Activated CD8-positive, alpha-beta T cell treated with anti-CD3 and anti-CD28 coated beads for 36 hours (primary cell): Measurements from ENCODE around the gene TSPAN5. TPM values are rescaled to one million over a fixed set of nuclear protein-coding genes. Genes with fewer than 3 reads are reported as not detected.
A peak's percentile ranks its signal among the peaks of the same experiment; 100 is the strongest.

Experiments
- ATAC-seq: fragments of 200-7000 bp; cut with Tn5 transposase; one replicate; pipeline ENCODE4 v1.10.0; 2021; ENCODE audit warnings: mild to moderate bottlenecking, moderate library complexity
- CTCF ChIA-PET: fragments of 350-600 bp; sonication (Branson Sonifier 250); formaldehyde crosslinking; loops from one replicate; lab custom pipeline; 2021; ENCODE audit warnings: antibody characterized with exemption; lab: Charles Lee
- POLR2A ChIA-PET: fragments of 350-600 bp; sonication (Branson Sonifier 250); formaldehyde crosslinking; loops from one replicate; lab custom pipeline; 2021; ENCODE audit warnings: antibody characterized with exemption; lab: Charles Lee
- DNase-seq: peaks from one replicate; pipeline ENCODE4 v3.0.0-alpha.2; 2020
- H3K27ac Mint-ChIP-seq: one replicate; pipeline ENCODE4 v1.8.0; 2021; ENCODE audit warnings: mild to moderate bottlenecking, mixed read lengths
- H3K27me3 Mint-ChIP-seq: one replicate; pipeline ENCODE4 v1.8.0; 2021; ENCODE audit warnings: mixed read lengths
- H3K36me3 Mint-ChIP-seq: one replicate; pipeline ENCODE4 v1.8.0; 2021; ENCODE audit warnings: low read depth, mixed read lengths
- H3K4me1 Mint-ChIP-seq: one replicate; pipeline ENCODE4 v1.8.0; 2021; ENCODE audit warnings: low read depth, mixed read lengths
- H3K4me3 Mint-ChIP-seq: one replicate; pipeline ENCODE4 v1.8.0; 2021; ENCODE audit warnings: mild to moderate bottlenecking, moderate library complexity, mixed read lengths
- H3K9me3 Mint-ChIP-seq: one replicate; pipeline ENCODE4 v1.8.0; 2021; ENCODE audit warnings: mixed read lengths
- CTCF ChIP-seq: fragments of 200-600 bp; IDR thresholded peaks from one replicate; pipeline ENCODE4 v1.8.0; 2022; ENCODE audit warnings: antibody characterized with exemption, mild to moderate bottlenecking
- intact Hi-C: fragments of 100-400 bp; cut with micrococcal nuclease; formaldehyde crosslinking; loops from one replicate; pipeline ENCODE4 v1.10.0; 2022
- total RNA-seq, 2 experiments: library from RNA; stranded (reverse); gene quantifications; one replicate each; pipeline ENCODE4 v1.2.3, GENCODE V29; 2021

The TSPAN5 gene
- total RNA-seq, 2 experiments from 2014 or later, result 18.5 to 21.9 TPM

- POLR2A ChIA-PET, result no interaction called here
- no peak for DNase-seq
- no peaks in the 10 kb centered on the region for H3K27me3 Mint-ChIP-seq
Observed at GRCh38 chr4:98452091-98452490, 206.3 kb downstream of the TSPAN5 start.

GRCh38 chr4:98448908-98449307 lies 209.5 kb downstream of the TSPAN5 start:
- intact Hi-C loops, result loop anchor here (10.0 kb wide), 1 partner anchor 304 kb away; the partner anchor contains the start of gene STPG2
- CTCF ChIA-PET, result interaction anchor here (1.3 to 2.4 kb wide), 2 partner anchors 19 to 305 kb away, joined by 3 to 11 read pairs; partner anchors contain the start of gene STPG2
- DNase-seq, result peak; percentile 46
- POLR2A ChIA-PET, result interaction anchor here (0.5 to 0.6 kb wide), 2 partner anchors 68 to 154 kb away, joined by 3 to 4 read pairs; no protein-coding TSS in a partner anchor
- no peak overlapping the region for H3K27ac Mint-ChIP-seq
- no peak for TF ChIP-seq CTCF
- no peaks in the 10 kb centered on the region for H3K27me3 Mint-ChIP-seq
- H3K9me3 Mint-ChIP-seq, result no peaks in the 10 kb centered on the region
- peaks cover 39% of the 10 kb centered on the region for H3K4me1 Mint-ChIP-seq
- H3K4me3 Mint-ChIP-seq, result no peak overlapping the region
- H3K36me3 Mint-ChIP-seq, result peaks cover 7% of the 10 kb centered on the region
- peak; percentile 26 for ATAC-seq

More at GRCh38 chr4:98452091-98452490, 206.3 kb downstream of the TSPAN5 start:
- Mint-ChIP-seq H3K4me1 (peaks cover 24% of the 10 kb centered on the region), H3K27ac (no peak overlapping the region), H3K9me3 (no peaks in the 10 kb centered on the region), H3K36me3 (no peaks in the 10 kb centered on the region), H3K4me3 (no peak overlapping the region)
- no peak for ATAC-seq
- TF ChIP-seq CTCF, result no peak
- CTCF ChIA-PET, result interaction anchor here (0.6 to 2.8 kb wide), 3 partner anchors 10 to 292 kb away, joined by 3 to 11 read pairs (median 6); no protein-coding TSS in a partner anchor
- intact Hi-C loops, result no loop called here

- peak; percentile 27 for DNase-seq
- ATAC-seq, result no peak
- no peak for TF ChIP-seq CTCF
- Mint-ChIP-seq H3K4me3 (no peak overlapping the region), H3K9me3 (no peaks in the 10 kb centered on the region), H3K4me1 (peaks cover 35% of the 10 kb centered on the region), H3K36me3 (peaks cover 15% of the 10 kb centered on the region), H3K27me3 (no peaks in the 10 kb centered on the region), H3K27ac (peak overlapping the region; percentile 96)
- ChIA-PET CTCF (interaction anchor here (1.8 kb wide), 1 partner anchor 468 kb away, joined by 3 read pairs; no protein-coding TSS in a partner anchor), POLR2A (no interaction called here)
- intact Hi-C loops, result loop anchor here (10.0 kb wide), 1 partner anchor 303 kb away; the partner anchor contains the start of gene STPG2
Observed at GRCh38 chr4:98447648-98448047, 210.8 kb downstream of the TSPAN5 start.

DNA sequence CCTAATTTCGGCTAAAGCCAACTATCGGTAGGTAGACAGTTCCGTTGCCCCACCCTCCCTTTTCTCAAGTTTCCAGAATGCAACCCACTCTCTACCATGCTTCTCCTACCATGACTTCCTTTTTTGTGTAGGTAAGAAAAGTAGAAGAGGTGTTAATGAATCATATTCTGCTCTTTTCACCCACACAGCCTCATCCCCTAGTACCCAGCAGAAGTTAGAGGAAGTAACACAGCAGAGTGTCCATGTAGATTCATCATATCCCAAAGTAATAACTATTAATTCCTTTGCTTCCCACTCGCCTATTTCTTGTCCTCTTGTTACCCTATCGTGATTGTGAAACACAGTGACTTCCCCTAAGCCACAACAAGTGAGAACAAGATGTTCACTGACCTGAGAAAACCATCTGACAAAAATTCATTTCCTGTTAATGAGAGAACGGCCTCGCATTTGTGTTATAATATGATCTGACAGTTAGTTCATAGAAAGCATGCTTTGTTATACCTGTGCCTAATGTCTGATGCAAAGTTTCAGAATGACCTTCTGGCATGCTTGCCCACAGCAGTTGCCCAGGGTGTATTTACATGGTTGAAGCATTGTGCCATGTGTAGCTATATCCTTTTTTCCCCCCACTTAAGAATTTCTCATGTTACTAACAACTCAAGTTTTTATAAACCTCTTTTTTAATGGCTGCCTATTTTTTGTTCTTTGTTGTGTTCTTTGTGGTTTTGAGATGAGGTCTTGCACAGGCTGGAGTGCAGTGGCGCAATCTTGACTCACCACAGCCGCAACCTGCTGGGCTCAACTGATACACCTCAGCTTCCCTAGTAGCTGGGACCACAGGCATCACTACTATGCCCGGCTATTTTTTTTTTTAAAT lies 211.7 kb downstream of the TSPAN5 start:
- peak; percentile 88 for ATAC-seq
- Mint-ChIP-seq H3K4me3 (peak overlapping the region; percentile 58), H3K36me3 (peaks cover 24% of the 10 kb centered on the region), H3K27ac (peak overlapping the region; percentile 96), H3K9me3 (no peaks in the 10 kb centered on the region), H3K4me1 (peaks cover 35% of the 10 kb centered on the region), H3K27me3 (no peaks in the 10 kb centered on the region)
- peak; percentile 85 for DNase-seq
- intact Hi-C loops, result loop anchor here (10.0 kb wide), 1 partner anchor 302 kb away; the partner anchor contains the start of gene STPG2
- ChIA-PET CTCF (interaction anchor here (0.9 to 1.8 kb wide), 3 partner anchors 23 to 468 kb away, joined by 3 read pairs; partner anchors contain the start of gene STPG2), POLR2A (no interaction called here)
- no peak for TF ChIP-seq CTCF
